Esophagus muscularis mucosa (tissue), 4 donors: ENCODE measurements around the gene OLIG3. TPM values are rescaled to one million over a fixed set of nuclear protein-coding genes. Genes with fewer than 3 reads are reported as not detected.

Source experiments
- DNase-seq: peaks from one replicate; pipeline ENCODE4 v3.0.0-alpha.2; 2017; ENCODE audit errors: extremely low spot score
- H3K27ac ChIP-seq, 4 donors: fragments of 200-600 bp; sonication (generic); replicated peaks in 1 of 4; 1 replicate in 3 of 4; 2 replicates in 1 of 4; pipeline ENCODE4 v1.5.1; 2016 to 2019; ENCODE audit warnings: mild to moderate bottlenecking in 1 of 4
- H3K27me3 ChIP-seq, 4 donors: fragments of 200-600 bp; sonication (generic); one replicate each; pipeline versions ENCODE4 v1.5.1 to v1.6.0; 2016 to 2019
- H3K36me3 ChIP-seq, 4 donors: fragments of 200-600 bp; sonication (generic); one replicate each; pipeline ENCODE4 v1.5.1; 2016 to 2019
- H3K4me1 ChIP-seq, 4 donors: fragments of 200-600 bp; sonication (generic); one replicate each; pipeline ENCODE4 v1.5.1; 2016 to 2019
- H3K4me3 ChIP-seq, 4 donors: fragments of 200-600 bp; sonication (generic); 1 replicate in 2 of 4; 2 replicates in 2 of 4; pipeline ENCODE4 v1.5.1; 2016 to 2019; ENCODE audit warnings: mild to moderate bottlenecking in 4 of 4, moderate library complexity in 1 of 4
- H3K9me3 ChIP-seq, 4 donors: fragments of 200-600 bp; sonication (generic); 1 replicate in 3 of 4; 2 replicates in 1 of 4; pipeline ENCODE4 v1.5.1; 2016 to 2019
- CTCF ChIP-seq, 3 experiments: fragments of 200-600 bp in 2 of 3; fragments of 450-650 bp in 1 of 3; sonication (generic) in 2 of 3; IDR thresholded peaks; one replicate each; pipeline ENCODE4 v1.5.1; 2017 to 2019; ENCODE audit warnings: antibody characterized with exemption in 3 of 3, mild to moderate bottlenecking in 2 of 3, moderate library complexity in 1 of 3
- EP300 ChIP-seq: sonication (generic); formaldehyde crosslinking; IDR thresholded peaks from one replicate; pipeline ENCODE4 v1.6.1; 2017; ENCODE audit warnings: antibody characterized with exemption
- POLR2A ChIP-seq: fragments of 450-650 bp; IDR thresholded peaks from one replicate; pipeline ENCODE4 v1.6.1; 2017; ENCODE audit warnings: antibody characterized with exemption, moderate library complexity, mild to moderate bottlenecking, low read depth
- POLR2AphosphoS5 ChIP-seq, 2 donors: sonication (generic); formaldehyde crosslinking; IDR thresholded peaks; one replicate each; pipeline ENCODE4 v1.6.1; 2017; ENCODE audit warnings: antibody characterized with exemption in 2 of 2
- WGBS: methylation state at CpG from one replicate; pipeline ENCODE4 v1.1.5; 2018; 5-methylcytosine and 5-hydroxymethylcytosine counted together
- intact Hi-C: fragments of 100-400 bp; cut with DNase I; formaldehyde crosslinking; loops from one replicate; pipeline ENCODE4 v1.15.1; 2023
- total RNA-seq, 4 donors: library from RNA; depleted of rRNA; stranded (reverse); fragments of >200 nt; gene quantifications; one replicate each; pipeline versions ENCODE4 v1.1.0 to v1.2.1, GENCODE V29; 2016

OLIG3 gene
- total RNA-seq, 4 donors from 2014 or later, result 0.32 TPM; not detected in 3

- Histone ChIP-seq H3K4me1 (peaks cover 45 to 74% (median 66%) of the 10 kb centered on the region in 4 donors), H3K27me3 (peaks cover 23 to 100% (median 95%) of the 10 kb centered on the region in 4 donors), H3K9me3 (no peaks in the 10 kb centered on the region), H3K36me3 (no peaks in the 10 kb centered on the region), H3K4me3 (peak overlapping the region; percentile 8 to 36 (median 26)), H3K27ac (no peak overlapping the region)
- DNase-seq, result peak; percentile 90
- intact Hi-C loops, result no loop called here
- WGBS, result 8% methylated on average over 23 of the region's 77 CpGs
- no peak for TF ChIP-seq POLR2A
- no peak for TF ChIP-seq EP300
- TF ChIP-seq CTCF (IDR thresholded peaks at IDR 0.05), result no peak
- no peak for TF ChIP-seq POLR2AphosphoS5 (IDR thresholded peaks at IDR 0.05)
Observed at GRCh38 chr6:137493218-137494038, 766 bp downstream of the OLIG3 start.

- Histone ChIP-seq H3K4me1 (peaks cover 41 to 75% (median 67%) of the 10 kb centered on the region in 4 donors), H3K27me3 (peaks cover 18 to 100% (median 96%) of the 10 kb centered on the region in 4 donors)
Observed at GRCh38 chr6:137492289-137493217, 1.6 kb downstream of the OLIG3 start.

GRCh38 chr6:137491478-137491877 lies 2.7 kb downstream of the OLIG3 start:
- H3K27me3 ChIP-seq, result peaks cover 15 to 100% (median 96%) of the 10 kb centered on the region in 4 donors
- peak; percentile 77 for DNase-seq
- H3K9me3 ChIP-seq, result no peaks in the 10 kb centered on the region
- TF ChIP-seq EP300 (no peak), POLR2AphosphoS5 (IDR thresholded peaks at IDR 0.05) (no peak), CTCF (IDR thresholded peaks at IDR 0.05) (no peak), POLR2A (no peak)
- H3K36me3 ChIP-seq, result no peaks in the 10 kb centered on the region
- intact Hi-C loops, result no loop called here
- H3K27ac ChIP-seq, result no peak overlapping the region
- peaks cover 32 to 67% (median 59%) of the 10 kb centered on the region in 4 donors for H3K4me1 ChIP-seq
- no peak overlapping the region for H3K4me3 ChIP-seq
- 49% methylated on average over 6 of the region's 6 CpGs for WGBS

More at GRCh38 chr6:137492289-137493217, 1.6 kb downstream of the OLIG3 start:
- peak overlapping the region; percentile 8 to 36 (median 26) for H3K4me3 ChIP-seq
- no peaks in the 10 kb centered on the region for H3K9me3 ChIP-seq
- peak; percentile 34 for DNase-seq
- intact Hi-C loops, result no loop called here
- TF ChIP-seq POLR2AphosphoS5 (IDR thresholded peaks at IDR 0.05) (no peak), EP300 (no peak), CTCF (IDR thresholded peaks at IDR 0.05) (no peak), POLR2A (no peak)
- WGBS, result 12% methylated on average over 29 of the region's 29 CpGs
- no peak overlapping the region for H3K27ac ChIP-seq
- no peaks in the 10 kb centered on the region for H3K36me3 ChIP-seq

- intact Hi-C loops, result no loop called here
- peaks cover 15 to 100% (median 95%) of the 10 kb centered on the region in 4 donors for H3K27me3 ChIP-seq
- WGBS, result 82% methylated on average over 4 of the region's 4 CpGs
Observed at GRCh38 chr6:137490961-137491360, 3.2 kb downstream of the OLIG3 start.

More at GRCh38 chr6:137490961-137491360, 3.2 kb downstream of the OLIG3 start:
- peak; percentile 66 for DNase-seq
- TF ChIP-seq POLR2A, result no peak
- TF ChIP-seq CTCF (IDR thresholded peaks at IDR 0.05), result no peak
- no peak for TF ChIP-seq EP300
- no peak for TF ChIP-seq POLR2AphosphoS5 (IDR thresholded peaks at IDR 0.05)
- no peaks in the 10 kb centered on the region for H3K36me3 ChIP-seq
- H3K27ac ChIP-seq, result no peak overlapping the region
- H3K4me3 ChIP-seq, result no peak overlapping the region
- H3K9me3 ChIP-seq, result no peaks in the 10 kb centered on the region
- peaks cover 32 to 63% (median 55%) of the 10 kb centered on the region in 4 donors for H3K4me1 ChIP-seq
